Small intestine (tissue), 7 donors: ENCODE results near the gene MARK1. TPM values are rescaled to one million over a fixed set of nuclear protein-coding genes. Genes with fewer than 3 reads are reported as not detected.

ENCODE experiments used
- DNase-seq, 2 donors: peaks; one replicate each; pipeline versions ENCODE4 v3.0.0 to v3.0.0-alpha.2; 2013
- FAIRE-seq: peaks from 2 replicates; lab custom pipeline; 2012; peaks lifted over from hg19 to GRCh38; lab: Jason Lieb, UNC
- H3K27ac ChIP-seq, 3 donors: one replicate each; pipeline ENCODE4 v1.5.1; 2013; ENCODE audit warnings: low read length in 2 of 3, mild to moderate bottlenecking in 2 of 3, control low read depth in 1 of 3, inconsistent platforms in 1 of 3, low read depth in 1 of 3, moderate library complexity in 1 of 3
- H3K27me3 ChIP-seq, 3 donors: one replicate each; pipeline ENCODE4 v1.6.1; 2013; ENCODE audit warnings: low read length in 3 of 3, inconsistent platforms in 1 of 3; ENCODE audit not compliant: control insufficient read depth in 3 of 3, insufficient read depth in 3 of 3
- H3K36me3 ChIP-seq, 3 donors: one replicate each; pipeline ENCODE4 v1.6.1; 2013; ENCODE audit warnings: low read length in 3 of 3, inconsistent platforms in 1 of 3, low read depth in 1 of 3, mild to moderate bottlenecking in 1 of 3, moderate library complexity in 1 of 3; ENCODE audit not compliant: control insufficient read depth in 3 of 3, insufficient read depth in 2 of 3
- H3K4me1 ChIP-seq, 3 donors: one replicate each; pipeline ENCODE4 v1.6.1; 2013; ENCODE audit warnings: low read length in 2 of 3, inconsistent platforms in 1 of 3, low read depth in 1 of 3, mild to moderate bottlenecking in 1 of 3, moderate library complexity in 1 of 3; ENCODE audit not compliant: control insufficient read depth in 3 of 3, insufficient read depth in 2 of 3
- H3K4me3 ChIP-seq, 3 donors: one replicate each; pipeline ENCODE4 v1.5.1; 2013; ENCODE audit warnings: low read length in 3 of 3, control low read depth in 1 of 3, inconsistent platforms in 1 of 3, low read depth in 1 of 3, mild to moderate bottlenecking in 1 of 3, moderate library complexity in 1 of 3
- H3K9me3 ChIP-seq, 2 donors: one replicate each; pipeline ENCODE4 v1.6.1; 2013; ENCODE audit warnings: low read depth in 1 of 2, low read length in 1 of 2; ENCODE audit not compliant: control insufficient read depth in 2 of 2, insufficient read depth in 1 of 2
- WGBS, 3 donors: extraction: QIAGEN DNeasy Blood & Tissue Kit; methylation state at CpG; one replicate each; pipeline ENCODE4 v1.1.7; 2013; 5-methylcytosine and 5-hydroxymethylcytosine counted together
- polyA plus RNA-seq, 4 donors: library from polyadenylated mRNA; stranded (reverse) in 3 of 4; unstranded in 1 of 4; fragments of 200-250 nt in 3 of 4; fragments of 120-200 nt in 1 of 4; gene quantifications; one replicate each; pipeline versions ENCODE4 v1.2.1 to v1.2.3, GENCODE V29; 2013
- donor health status: healthy with polysubstance abuse.
- donor health status: control.
- donor health status: control.
- donor health status: Bipolar disorder and iron deficiency.
- donor health status: healthy.

Gene MARK1
- polyA plus RNA-seq, 4 donors = under 0.01 to 2.1 (median 1.0) TPM

DNA sequence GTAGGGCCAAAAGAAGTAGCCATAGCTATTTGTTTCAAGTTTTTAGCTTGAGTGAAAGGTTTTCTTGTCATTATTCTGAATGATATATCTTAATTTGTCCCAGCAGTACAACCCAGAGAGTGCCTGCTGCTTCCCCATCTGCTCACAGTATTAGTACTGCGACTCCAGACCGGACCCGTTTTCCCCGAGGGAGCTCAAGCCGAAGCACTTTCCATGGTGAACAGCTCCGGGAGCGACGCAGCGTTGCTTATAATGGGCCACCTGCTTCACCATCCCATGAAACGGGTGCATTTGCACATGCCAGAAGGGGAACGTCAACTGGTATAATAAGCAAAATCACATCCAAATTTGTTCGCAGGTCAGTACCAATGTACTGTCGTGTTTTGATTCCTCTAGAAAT, 125.1 kb downstream of the MARK1 start:
- DNase-seq = no peak
- H3K4me1 ChIP-seq = no peaks in the 10 kb centered on the region
- peaks cover 0 to 2% (median 0%) of the 10 kb centered on the region in 3 donors for H3K36me3 ChIP-seq
- H3K9me3 ChIP-seq = no peaks in the 10 kb centered on the region
- H3K4me3 ChIP-seq = no peak overlapping the region
- 93 to 96% (median 94%) methylated on average over 13 of the region's 13 CpGs for WGBS, 3 donors
- no peak for FAIRE-seq
- H3K27ac ChIP-seq = no peak overlapping the region
- no peaks in the 10 kb centered on the region for H3K27me3 ChIP-seq

DNA sequence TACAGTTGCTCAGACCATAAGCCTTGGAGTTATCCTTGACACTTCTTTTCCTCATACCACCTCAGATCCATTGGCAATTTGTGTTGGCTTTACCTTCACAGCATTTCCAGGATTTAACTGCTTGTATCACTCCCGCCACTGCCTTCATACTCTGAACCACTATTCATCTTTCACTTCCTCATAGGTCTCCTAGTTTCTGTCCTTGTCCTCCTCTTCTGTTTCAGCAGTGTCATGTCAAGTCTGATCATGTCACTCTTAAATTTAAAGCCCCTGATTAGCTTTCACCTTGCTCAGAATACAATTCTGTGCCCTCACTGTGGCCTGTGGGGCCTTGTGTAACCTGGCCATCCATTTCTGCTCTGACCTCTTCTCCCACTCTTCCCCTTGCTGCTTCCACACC, 127.6 kb downstream of the MARK1 start:
- Histone ChIP-seq H3K4me1 (no peaks in the 10 kb centered on the region), H3K27me3 (no peaks in the 10 kb centered on the region), H3K9me3 (no peaks in the 10 kb centered on the region), H3K27ac (no peak overlapping the region), H3K4me3 (no peak overlapping the region), H3K36me3 (peaks cover 0 to 2% (median 0%) of the 10 kb centered on the region in 3 donors)
- FAIRE-seq = no peak
- 71 to 90% (median 83%) methylated on average over 1 of the region's 1 CpG for WGBS, 3 donors
- DNase-seq = no peak

DNA sequence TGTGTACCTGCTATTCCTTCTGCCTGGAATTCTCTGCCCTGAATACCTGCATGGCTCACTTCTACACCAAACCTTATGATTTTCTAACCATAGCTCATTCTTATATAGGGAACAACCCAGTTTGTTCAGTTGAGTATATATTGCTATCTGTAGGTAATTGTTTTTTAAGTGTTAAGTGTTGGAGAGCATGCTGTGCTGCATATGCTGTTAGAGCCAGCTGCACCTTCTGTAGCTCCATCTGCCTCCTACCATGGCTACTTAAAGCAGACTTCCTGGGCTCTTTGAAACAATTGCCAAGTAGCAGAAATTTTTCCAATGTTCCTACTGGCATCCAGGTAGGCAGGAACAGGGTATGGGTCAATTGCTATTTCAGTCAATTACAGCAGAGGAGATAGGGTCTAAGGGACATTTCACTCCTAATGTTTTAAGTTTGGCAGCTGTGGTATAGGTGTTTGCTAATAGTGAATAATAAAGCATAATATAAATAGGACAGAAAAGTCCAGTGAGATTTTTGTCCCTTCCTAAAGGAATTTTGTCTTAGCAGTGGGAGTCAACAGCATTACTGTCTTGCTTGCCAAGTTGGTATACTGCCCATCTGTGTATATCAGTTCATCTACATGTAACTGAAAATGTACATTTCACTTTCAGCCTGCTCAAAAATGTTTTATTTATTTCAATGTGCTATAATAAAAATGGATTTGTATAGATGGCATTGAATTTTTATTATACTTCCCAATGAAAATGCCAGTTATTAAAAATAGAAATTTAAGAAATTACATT, 128.2 kb downstream of the MARK1 start:
- no peaks in the 10 kb centered on the region for H3K4me1 ChIP-seq
- no peak overlapping the region for H3K4me3 ChIP-seq
- DNase-seq (no peak), FAIRE-seq (no peak)
- H3K27ac ChIP-seq = no peak overlapping the region
- no peaks in the 10 kb centered on the region for H3K9me3 ChIP-seq
- peaks cover 0 to 2% (median 0%) of the 10 kb centered on the region in 3 donors for H3K36me3 ChIP-seq
- H3K27me3 ChIP-seq = no peaks in the 10 kb centered on the region

DNA sequence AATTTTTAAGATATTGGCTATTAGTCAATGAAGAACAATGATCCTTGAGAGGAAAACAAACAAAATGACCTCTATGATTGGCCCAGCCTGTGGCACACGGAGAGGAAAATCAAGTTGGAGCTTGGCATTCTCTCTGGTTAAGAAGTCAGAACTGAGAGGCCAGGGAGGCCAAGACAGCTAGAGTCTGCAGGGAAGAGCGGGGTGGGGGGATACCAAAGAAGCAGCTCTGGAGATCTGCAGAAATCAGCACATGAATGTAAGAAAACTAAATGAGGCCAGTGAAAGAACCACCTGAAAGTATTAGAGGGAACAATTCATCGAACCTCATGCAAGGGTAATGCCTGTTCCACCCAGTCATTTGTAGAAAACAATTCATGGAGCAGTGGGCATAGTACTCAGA, 138.4 kb downstream of the MARK1 start:
- no peaks in the 10 kb centered on the region for H3K36me3 ChIP-seq
- H3K4me3 ChIP-seq = no peak overlapping the region
- DNase-seq (no peak), FAIRE-seq (no peak)
- no peak overlapping the region for H3K27ac ChIP-seq
- H3K4me1 ChIP-seq = no peaks in the 10 kb centered on the region
- H3K27me3 ChIP-seq = peaks cover 0 to 2% (median 0%) of the 10 kb centered on the region in 3 donors
- WGBS, 3 donors = 84 to 92% (median 85%) methylated on average over 3 of the region's 3 CpGs
- no peaks in the 10 kb centered on the region for H3K9me3 ChIP-seq

DNA sequence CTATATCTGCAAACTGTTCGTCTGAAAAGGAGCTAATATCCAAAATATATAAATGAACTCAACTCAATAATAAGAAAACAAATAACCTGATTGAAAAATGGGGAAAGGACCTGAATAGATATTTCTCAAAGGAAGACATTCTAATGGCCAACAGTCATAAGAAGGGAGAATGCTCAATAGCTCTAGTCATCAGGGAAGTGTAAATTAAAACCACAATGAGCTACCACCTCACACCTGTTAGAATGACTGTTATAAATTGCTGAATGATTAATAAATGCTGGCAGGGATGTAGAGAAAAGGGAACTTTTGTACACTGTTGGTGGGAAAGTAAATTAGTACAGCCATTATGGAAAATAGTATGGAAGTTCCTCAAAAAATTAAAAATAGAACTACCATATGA, 141.1 kb downstream of the MARK1 start:
- H3K4me1 ChIP-seq = peaks cover 0 to under 1% (median 0%) of the 10 kb centered on the region in 3 donors
- peaks cover 0 to 2% (median 0%) of the 10 kb centered on the region in 3 donors for H3K27me3 ChIP-seq
- FAIRE-seq (no peak), DNase-seq (no peak)
- H3K27ac ChIP-seq = no peak overlapping the region
- WGBS, 3 donors = 77 to 87% (median 82%) methylated on average over 1 of the region's 1 CpG
- no peaks in the 10 kb centered on the region for H3K36me3 ChIP-seq
- H3K9me3 ChIP-seq = no peaks in the 10 kb centered on the region
- no peak overlapping the region for H3K4me3 ChIP-seq

DNA sequence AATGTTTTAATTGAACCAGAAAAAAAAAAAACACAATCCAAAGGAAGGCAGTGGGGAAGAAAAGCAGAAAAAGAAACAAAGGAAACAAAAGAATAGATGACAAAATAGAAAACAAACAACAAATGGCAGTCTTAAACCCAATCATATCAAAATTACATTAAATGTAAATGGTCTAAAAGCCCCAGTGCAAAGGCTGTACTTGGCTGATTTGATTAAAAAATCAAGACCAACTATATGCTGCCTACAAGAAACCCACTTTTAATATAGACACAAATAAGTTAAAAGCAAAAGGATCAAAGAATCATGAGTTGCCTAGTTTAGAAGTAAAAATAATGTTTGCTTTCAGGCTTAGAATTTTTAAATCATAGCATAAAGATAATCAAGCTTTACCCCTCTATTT, 142.4 kb downstream of the MARK1 start:
- H3K9me3 ChIP-seq = no peaks in the 10 kb centered on the region
- FAIRE-seq (no peak), DNase-seq (no peak)
- no peak overlapping the region for H3K27ac ChIP-seq
- peaks cover 0 to 4% (median 0%) of the 10 kb centered on the region in 3 donors for H3K4me1 ChIP-seq
- no peaks in the 10 kb centered on the region for H3K36me3 ChIP-seq
- peaks cover 0 to 2% (median 0%) of the 10 kb centered on the region in 3 donors for H3K27me3 ChIP-seq
- H3K4me3 ChIP-seq = no peak overlapping the region

DNA sequence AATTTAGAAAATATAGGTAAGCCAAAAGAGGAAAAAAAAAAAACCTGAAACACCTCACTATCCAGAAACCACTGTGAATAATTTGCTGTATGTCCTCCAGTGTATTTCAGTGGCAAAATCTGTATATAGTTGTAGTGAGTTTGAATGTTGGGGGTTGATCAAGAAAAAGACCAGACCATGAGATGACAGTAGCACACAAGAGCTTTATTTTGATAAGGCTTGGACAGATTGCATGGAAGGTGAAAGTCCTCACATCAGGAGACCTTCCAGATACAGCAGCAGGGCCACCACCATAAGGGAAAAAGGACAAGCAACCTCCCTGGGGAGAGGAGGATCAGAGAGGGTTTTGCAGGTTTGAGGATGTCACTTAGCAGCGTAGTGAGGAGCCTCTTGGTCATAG, 146.0 kb downstream of the MARK1 start:
- H3K4me3 ChIP-seq = no peak overlapping the region
- WGBS, 3 donors = 79 to 92% (median 82%) methylated on average over 1 of the region's 1 CpG
- peaks cover 0 to 2% (median 0%) of the 10 kb centered on the region in 3 donors for H3K27me3 ChIP-seq
- no peaks in the 10 kb centered on the region for H3K9me3 ChIP-seq
- no peak for FAIRE-seq
- H3K36me3 ChIP-seq = no peaks in the 10 kb centered on the region
- peaks cover 0 to 4% (median 0%) of the 10 kb centered on the region in 3 donors for H3K4me1 ChIP-seq
- DNase-seq = no peak
- no peak overlapping the region for H3K27ac ChIP-seq

DNA sequence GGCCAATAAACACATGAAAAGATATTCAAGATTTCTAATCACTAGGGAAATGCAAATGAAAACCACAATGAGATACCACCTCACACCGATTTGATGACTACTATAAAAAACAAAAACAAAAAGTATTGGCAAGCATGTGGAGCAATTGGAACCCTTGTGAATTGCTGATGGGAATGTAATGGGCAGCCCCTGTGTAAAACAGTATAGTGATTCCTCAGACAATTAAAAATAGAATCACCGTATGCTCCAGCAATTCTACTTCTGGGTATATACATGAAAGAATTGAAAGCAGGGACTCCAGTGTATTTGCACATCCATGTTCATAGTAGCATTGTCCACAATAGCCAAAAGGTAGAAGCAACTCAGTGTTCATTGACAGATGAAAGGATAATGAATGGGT, 149.3 kb downstream of the MARK1 start:
- Histone ChIP-seq H3K36me3 (no peaks in the 10 kb centered on the region), H3K27me3 (no peaks in the 10 kb centered on the region), H3K27ac (no peak overlapping the region), H3K9me3 (no peaks in the 10 kb centered on the region), H3K4me3 (no peak overlapping the region), H3K4me1 (peaks cover 0 to 7% (median 3%) of the 10 kb centered on the region in 3 donors)
- no peak for DNase-seq
- WGBS, 3 donors = 75 to 82% (median 76%) methylated on average over 2 of the region's 2 CpGs
- FAIRE-seq = no peak
